HUDEP-2 (cell line): ENCODE results near the gene N4BP2.

Experiments used
- DNase-seq, 76 experiments: peaks; one replicate each; lab custom pipeline; 2025; ENCODE audit not compliant: unreplicated experiment in 76 of 76; lab: John Stamatoyannopoulos, UW

N4BP2 gene

DNA sequence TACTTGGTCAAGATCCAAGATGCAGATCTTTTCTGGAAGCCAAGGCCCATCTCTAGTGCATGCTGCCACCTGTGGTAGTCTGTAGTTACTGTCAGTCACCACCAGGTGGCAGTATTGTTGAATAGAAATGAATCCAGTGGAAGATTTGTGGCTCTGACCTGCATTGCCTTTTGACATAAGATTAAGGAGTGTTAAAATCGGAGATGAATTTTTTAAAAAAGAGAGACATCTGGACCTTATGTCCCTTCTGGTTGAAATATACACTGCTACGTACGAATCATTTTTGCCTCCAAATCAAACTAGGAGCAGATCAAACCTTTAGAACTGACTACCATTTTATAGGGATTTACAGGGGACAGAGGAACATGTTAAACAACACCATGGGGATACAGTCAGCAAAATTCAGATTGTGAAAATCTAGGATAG, 93.3 kb downstream of the N4BP2 start:
- DNase-seq, result peak in 72 of 76 experiments; percentile 3 to 85 (median 57)

DNA sequence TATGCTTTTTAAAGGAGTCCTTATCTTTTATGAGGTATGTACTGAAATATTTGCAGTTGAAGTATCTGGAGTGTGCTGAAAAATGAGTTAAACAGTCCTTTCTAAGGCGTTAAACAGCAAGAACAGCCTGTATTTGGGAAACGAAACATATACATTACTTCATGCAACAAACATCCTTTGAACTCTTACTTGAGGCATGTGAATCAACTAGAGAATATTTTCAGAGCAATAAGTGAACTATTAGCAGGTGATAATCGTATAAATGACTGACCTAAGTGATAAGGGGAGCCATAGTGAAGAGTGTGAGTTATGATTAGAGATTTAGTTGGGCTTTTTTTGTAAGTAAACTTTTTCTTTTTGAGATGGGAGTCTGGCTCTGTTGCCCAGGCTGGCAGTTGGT, 94.3 kb downstream of the N4BP2 start:
- DNase-seq, result no peak

DNA sequence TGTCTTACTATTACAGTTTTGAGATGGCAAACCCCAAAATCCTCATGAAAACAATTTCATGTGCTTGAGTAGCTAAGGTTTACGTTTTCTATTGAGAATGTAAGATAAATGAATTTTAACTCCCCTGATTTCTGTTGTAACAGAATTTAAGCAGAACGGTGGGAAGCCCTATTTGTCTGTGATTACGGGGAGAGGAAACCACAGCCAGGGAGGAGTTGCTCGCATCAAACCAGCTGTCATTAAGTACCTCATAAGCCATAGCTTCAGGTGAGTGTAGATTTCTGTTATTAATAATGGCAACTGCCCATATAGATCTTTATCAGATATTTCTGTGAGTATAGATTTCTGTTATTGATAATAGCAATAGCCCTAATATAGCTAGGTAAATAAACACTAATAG, 96.0 kb downstream of the N4BP2 start:
- DNase-seq, result no peak

DNA sequence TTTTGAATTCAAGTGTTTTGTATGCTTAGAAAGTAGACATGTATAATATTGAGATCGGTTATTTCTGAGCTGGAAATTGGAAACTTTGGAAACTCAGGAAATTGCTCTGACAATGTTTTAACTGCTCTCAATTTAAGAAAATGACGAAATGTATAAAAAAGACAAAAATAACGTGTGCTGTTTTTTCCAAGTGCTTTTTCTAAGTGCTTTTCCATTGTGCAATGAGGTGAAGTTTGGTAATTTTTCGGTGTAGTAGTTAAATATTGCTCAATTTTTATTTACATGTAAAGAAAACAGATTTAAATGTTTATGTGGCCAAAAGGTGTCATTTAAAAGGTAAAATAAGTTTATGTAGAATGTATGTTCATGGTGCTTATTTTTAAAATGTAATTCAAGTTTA, 100.8 kb downstream of the N4BP2 start:
- DNase-seq, result no peak

DNA sequence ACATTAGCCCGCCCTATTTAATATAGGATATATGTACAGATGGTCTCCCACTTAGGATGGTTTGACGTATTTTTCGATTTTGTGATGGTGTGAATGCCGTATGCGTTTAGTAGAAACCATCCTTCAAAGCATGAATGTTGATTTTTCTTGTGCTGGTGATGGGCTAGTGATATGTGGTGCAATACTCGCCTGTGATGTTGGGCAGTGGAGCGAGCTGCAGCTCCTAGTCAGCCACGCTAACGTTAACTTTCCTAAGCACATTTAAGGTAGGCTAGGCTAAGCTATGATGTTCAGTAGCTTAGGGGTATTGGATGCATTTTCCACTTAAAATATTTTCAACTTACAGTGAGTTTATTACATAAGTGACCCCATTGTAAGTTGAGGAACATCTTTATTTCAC, 103.6 kb downstream of the N4BP2 start:
- no peak for DNase-seq

DNA sequence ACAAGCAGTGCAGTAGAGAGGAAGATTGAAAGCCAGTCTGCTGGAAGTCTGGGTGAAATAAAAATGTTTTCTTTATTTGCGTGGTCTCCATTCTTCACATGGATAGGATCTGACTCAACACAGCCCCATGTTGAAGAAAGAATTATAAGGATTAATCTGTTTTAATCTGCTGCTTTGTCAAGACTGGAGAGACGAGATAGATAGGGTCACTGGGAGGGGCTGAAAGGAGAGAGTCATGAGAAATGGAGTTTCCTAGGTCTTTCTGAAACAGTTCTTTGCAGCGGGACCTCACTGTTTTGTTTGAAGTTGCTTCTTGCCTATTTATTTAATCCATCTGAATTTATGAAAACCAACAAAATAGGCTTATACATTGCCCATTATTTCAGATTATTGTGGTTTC, 107.8 kb downstream of the N4BP2 start:
- DNase-seq, result peak in 1 of 76 experiments; percentile 7

DNA sequence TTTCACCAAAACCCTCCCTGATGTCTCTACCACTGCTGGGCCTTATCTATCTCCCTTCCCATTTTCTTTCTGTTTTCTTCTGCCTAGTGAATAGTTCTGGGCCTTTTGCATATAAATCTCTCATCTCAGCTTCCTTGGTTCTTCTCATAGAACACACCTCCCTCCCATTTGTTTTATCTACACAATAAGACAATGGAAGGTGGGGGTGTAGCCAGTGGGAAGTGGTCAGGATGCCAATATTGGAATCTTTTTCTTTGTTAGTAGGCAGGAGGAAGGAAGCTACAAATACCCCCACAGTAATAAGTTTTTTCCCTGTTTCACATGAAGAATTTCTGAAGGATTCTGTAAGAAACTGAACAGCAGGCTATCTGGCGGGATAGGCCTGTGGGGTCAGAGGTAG, 109.3 kb downstream of the N4BP2 start:
- no peak for DNase-seq

DNA sequence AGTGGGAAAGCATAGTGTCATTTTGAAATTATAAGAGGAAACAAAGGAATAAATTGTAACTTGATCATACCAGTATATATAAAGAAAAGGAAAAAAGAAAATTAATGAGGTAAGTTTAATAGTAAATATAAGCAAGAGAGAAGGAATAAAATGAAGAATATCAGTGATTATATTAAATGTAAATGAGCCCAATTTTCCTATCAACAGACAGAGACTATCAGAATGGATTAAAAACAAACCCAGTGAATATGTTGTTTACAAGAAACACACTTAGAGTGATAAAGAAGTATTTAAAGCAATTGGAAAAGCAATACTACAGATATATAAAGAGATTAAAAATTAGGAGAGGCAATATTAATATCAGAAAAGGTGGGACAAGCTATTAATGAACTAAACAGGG, 111.4 kb downstream of the N4BP2 start:
- DNase-seq, result no peak

DNA sequence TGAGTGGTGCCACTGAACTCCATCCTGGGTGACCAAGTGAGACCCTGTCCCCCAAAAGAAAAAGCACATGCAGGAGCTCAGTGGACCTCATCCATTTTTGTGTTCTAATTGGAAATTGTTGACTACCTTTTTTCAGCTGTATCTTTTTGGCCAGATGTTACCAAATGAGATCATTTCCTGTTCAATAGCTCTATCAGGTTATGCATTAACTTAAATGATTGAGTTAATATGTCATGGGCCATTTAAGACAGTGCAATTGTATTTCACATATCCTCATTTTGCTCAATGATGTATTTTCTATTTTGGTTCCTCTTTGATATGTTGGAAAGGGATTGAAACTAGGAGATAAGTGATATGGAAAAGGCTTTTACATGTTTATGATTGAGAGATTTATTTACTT, 113.9 kb downstream of the N4BP2 start:
- DNase-seq, result no peak

DNA sequence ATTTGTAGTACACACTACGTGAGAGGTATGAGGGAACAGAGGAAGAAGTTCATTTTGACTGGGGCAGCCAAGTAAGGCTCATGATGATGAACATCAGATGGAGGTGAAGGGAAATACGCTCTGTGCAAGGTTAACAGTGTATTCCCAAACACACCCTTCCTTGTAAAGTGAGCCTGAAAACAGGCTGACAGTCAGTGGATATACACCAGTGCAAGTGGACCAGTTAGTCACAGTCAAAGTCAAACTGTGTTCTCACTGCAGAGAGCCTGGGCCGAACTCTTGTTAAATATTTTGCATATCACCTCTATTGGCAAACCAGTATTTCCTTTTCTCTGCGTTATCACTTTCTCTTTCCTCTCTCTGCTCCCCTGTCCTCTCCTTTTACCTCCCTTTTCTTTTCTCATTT, 116.8 kb downstream of the N4BP2 start:
- no peak for DNase-seq

DNA sequence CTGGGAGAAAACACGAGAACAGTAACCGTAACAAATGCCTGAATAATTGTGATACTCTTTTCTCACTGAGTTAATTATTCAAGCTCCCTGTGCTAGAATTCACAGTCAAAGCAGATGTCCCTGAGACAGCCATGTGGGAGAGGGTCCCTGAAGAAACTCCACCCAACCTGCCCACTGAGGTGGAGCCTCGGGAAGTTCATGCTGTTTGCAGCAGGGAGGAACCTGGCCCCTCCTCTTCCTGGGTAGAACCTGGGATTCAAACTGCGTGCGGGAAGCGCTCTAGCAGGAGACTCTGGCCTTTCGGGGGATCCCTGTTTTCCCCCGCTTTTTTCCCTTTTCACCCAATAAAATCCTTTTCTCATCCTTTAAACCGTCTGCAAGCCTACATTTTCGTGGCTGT, 120.0 kb downstream of the N4BP2 start:
- no peak for DNase-seq

DNA sequence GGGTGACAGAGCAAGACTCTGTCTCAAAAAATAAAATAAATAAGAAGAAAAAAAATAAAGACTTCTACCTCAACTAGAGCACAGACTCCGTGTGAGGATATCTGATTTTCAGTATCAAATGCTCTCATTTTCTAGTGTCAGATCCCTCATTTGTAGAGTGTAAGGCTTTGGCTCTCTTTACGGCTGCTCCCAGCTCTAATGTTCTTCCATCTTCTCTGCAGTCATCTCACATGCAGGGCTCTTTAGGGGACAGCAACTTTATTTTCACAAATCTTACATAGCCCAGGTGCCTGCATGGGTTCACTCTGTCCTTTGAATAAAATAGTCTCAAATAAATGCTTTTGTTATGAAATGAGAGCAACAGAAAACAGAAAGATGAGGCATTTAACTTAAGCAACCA, 120.9 kb downstream of the N4BP2 start:
- no peak for DNase-seq

DNA sequence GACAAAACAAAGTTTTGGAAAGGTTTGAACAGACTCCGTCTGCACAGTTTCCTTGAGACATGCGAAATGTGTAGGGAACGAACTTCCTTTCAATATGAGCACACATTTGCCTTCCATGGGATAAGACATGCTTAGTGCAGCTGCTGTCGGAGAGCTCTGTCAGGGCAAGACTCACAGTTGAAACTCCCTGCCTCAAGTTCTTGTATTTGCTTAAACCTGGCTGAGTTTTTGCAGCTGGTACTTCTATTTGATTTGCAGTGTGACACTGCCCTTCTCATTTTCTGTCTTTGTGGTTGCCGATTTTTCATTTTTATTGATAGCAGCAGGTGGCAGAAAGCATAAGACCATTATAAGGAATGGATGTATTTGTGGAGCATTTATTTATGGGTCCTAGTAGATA, 122.0 kb downstream of the N4BP2 start:
- no peak for DNase-seq

DNA sequence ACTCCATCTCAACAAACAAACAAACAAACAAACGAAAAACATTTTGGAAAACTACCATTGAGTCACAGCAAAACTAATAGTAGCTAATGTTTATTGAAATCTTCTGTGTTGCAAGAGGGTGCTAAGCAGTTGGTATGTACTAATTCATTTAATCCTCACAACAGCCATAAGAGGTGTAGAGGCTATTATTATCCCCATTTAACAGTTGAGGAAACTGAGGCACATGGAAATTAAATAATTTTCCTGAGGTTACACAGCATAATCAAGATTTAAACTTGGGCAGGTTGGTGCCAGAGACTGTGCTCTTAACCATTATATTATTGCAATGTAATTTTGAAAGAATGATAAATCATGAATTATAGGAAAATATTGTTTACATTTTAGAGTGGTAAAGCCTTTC, 122.7 kb downstream of the N4BP2 start:
- DNase-seq, result no peak

DNA sequence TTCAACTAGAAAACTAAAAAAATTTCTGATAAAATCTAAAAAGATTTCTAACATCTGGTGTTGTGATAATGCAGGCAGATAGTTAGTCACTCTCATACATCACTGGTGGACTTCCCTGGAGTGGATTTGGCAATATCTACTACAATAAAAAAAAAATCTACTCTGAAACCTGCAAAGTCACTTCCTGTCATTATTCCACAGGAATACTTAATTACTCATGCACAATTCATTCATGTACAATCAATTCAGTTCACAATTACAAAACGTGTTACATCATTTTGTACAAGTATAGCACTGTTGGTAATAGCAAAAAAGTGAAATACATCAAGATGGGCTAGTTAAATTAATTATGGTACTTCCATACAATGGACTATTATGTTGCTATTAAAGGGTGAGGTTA, 123.7 kb downstream of the N4BP2 start:
- DNase-seq, result no peak

DNA sequence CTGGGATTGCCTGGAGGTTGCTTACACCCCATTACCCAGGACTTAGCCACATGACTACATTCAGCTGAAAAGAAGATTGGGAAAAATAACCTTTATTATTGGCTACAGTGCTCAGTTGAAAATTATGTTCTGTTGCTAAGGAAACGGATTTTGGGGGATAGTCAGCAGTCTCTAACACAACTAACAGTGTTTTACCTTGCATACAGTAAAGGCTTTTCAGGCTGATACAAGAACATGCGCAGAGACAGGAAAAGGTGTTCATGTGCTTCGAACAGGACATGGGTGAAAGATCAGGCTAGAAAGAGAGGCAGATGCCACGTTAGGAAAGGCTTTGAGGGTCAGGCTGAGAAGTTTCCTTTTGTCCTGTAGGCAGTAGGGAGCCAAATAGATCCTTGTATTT, 125.4 kb downstream of the N4BP2 start:
- DNase-seq, result no peak

DNA sequence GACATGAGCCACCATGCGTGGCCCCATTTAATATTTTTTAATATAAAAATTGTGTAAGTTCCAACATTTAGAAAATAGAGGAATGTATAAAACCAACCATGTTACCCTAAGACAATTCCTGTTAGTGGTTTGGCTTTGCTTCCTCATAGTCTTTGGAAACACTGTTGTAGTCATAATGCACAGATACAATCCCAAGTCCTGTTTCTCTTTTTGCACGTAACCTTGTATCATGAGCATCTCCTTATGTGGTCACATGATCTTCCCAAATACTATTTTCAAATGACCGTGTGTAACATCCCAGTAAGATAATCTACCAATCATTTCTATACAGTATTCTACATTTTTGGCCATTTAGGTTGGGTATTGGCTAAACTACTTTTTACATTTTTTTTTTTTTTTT, 126.3 kb downstream of the N4BP2 start:
- DNase-seq, result no peak

DNA sequence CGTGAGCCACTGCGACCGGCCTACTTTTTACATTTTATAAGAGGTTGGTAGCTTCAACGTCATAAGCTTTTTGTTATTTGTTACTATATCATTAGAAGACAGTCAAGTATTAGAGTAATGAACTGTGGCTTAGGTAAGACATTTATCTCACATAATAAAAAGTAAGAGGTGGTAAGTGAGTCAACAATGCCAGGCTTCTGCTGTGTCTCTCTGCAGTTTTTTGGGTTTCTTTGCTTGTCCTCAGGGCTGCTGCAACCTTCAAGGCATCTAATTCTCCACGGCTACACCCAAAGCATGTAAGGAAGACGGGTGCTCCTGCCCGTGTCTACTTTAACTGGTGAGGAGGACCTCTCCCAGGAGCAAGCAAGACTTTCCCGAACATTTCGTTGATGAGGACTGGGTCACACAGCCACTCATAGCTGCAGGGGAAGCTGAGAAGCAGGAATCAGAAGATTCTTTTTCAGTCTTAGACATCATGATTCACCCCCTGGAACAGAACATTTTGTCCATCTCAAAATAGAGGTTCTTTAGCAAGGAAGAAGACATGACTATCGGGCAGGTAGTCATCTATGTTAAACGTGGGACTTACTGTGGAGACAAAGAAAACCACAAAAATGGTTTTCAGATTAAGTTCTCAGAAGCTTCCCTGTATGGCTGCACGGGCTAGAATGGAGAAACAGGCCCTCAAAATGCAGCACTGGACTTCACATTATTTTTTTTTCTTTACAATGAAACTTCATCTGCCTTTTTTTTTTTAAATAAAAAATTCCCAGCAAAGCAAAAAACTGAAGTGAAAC, 127.2 kb downstream of the N4BP2 start:
- no peak for DNase-seq

DNA sequence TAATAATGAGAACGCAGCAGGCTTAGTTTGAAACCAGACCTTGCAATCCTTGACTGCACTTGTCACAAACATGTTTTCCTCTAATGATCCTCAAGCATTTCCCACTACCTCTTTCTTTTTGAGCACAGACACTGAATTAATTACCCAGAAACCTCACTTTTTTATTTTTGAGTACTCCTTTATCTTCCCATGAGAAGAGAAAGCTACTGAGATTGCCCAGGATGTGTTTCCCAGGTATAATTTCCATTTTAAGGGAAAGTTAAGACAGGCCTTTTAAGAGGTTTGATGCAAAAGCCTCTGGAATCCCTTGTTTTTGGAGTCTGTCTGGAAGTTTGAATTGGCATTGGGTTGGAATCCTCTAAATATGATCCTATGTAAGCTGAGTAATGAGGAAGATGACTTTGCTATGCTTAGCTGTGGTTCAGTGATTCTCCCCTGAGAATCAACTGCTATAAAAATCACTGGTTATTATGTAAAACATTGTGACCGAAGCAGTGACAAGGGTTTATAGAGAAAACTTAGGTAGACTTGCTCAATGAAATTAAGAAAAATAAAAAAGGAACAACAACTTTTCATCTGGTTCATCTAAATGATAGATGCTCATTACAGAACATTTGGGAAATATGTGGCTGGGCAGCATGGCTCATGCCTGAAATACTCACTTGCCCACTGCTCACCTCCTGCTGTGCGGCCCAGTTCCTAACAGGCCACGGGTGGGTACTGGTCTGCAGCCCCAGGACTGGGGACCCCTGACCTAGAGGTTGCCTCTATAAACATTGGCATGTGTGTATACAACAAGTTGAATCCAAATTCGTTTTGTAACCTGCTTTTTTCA, 129.4 kb downstream of the N4BP2 start:
- no peak for DNase-seq

DNA sequence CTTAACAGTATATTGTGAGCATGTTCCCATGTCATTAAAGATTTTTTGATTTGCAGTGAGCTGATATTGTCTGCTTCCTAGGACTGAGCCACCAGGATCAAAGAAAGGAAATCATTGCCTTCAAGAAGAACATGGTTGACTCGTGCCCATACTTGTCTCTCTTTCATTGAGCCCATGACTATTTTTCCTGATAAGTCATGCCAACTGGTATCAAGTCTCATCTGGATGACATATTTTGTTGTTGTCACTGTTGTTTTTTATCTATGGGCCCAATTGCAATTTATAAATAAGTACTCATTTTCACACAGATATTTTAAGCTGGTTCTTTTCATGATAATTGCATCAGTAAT, 130.0 kb downstream of the N4BP2 start:
- DNase-seq, result no peak

DNA sequence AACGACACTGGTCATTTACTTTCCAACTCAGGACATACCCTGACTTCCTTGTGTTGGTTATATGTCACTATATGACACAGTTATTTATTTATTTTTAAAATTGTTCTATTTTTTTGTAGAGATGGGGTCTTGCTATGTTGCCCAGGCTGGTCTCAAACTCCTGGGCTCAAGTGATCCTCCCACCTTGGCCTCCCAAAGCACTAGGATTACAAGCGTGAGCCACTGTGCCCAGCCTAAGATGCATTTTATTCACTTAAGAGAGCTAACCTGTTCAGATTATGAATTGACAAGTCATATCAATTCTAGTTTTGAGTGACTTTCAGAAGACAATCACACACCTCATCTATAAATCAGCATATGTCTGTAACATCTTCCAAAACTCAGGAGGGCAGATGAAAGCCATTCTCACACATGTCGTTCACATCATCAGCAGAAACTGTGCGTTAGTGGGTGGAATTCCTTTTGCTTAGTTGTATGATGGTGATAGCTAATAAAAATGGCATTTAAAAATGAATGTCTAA, 130.8 kb downstream of the N4BP2 start:
- no peak for DNase-seq

DNA sequence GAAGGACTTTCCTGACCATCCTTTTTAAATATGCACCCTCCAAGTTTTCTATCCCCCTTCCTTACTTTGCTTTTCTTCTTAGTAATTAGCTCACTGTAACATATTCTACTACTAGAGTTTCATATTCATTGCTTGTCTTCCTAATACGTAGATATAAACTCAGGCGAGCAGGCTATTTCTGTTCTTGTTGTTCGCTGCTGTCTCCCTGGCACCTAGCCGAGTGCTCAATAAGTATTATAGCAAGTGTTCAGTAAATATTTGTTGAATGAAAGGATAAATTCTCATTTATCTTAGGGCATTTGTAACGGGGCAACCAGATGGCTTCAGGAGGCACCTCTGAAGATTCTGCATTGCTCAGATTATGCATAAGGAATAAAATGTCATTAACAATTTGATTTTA, 133.4 kb downstream of the N4BP2 start:
- DNase-seq, result no peak
